A673 (cell line): ENCODE results near the gene ZPR1.

Experiments
- EZH2 ChIP-seq: fragments of 200-600 bp; sonication (generic); IDR thresholded peaks from 2 replicates; pipeline ENCODE4 v1.6.1; 2017; ENCODE audit warnings: borderline replicate concordance, low read depth, mild to moderate bottlenecking, mixed read lengths, antibody characterized with exemption, low read length; ENCODE audit not compliant: poor library complexity, severe bottlenecking
- TF ChIP-seq, protein P1 (sequence below): fragments of 300-800, 200-600 bp; sonication (generic); conservative IDR thresholded peaks from 2 replicates; pipeline ENCODE4 v1.5.1; 2017; ENCODE audit warnings: low read depth, mild to moderate bottlenecking, antibody characterized with exemption, low read length, moderate library complexity, mixed read lengths

DNA sequence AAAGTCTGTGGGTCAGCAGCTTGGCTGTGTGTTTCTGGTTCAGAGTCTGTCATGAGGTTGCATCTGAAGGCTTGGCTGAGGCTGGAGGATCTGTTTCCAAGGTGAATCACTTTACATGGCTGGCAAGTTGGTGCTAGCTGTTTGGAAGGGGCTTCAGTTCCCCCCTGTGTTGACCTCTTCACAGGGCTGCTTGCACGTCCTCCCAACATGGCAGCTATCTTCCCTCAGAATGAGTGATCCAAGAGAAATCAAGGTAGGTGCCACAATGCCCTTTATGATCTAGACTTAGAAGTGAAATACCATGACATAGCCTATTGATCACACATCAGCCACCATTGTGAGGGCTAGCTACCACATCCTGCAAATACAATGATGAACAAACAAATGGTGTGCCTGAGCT is 25.3 kb upstream of the ZPR1 start:
- TF ChIP-seq, protein P1, sequence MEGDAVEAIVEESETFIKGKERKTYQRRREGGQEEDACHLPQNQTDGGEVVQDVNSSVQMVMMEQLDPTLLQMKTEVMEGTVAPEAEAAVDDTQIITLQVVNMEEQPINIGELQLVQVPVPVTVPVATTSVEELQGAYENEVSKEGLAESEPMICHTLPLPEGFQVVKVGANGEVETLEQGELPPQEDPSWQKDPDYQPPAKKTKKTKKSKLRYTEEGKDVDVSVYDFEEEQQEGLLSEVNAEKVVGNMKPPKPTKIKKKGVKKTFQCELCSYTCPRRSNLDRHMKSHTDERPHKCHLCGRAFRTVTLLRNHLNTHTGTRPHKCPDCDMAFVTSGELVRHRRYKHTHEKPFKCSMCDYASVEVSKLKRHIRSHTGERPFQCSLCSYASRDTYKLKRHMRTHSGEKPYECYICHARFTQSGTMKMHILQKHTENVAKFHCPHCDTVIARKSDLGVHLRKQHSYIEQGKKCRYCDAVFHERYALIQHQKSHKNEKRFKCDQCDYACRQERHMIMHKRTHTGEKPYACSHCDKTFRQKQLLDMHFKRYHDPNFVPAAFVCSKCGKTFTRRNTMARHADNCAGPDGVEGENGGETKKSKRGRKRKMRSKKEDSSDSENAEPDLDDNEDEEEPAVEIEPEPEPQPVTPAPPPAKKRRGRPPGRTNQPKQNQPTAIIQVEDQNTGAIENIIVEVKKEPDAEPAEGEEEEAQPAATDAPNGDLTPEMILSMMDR = no peak
- TF ChIP-seq EZH2 = no peak
